SU-DHL-6 (cell line): ENCODE data around the gene COMMD3.

Experiments used
- EZH2phosphoT487 ChIP-seq: fragments of 200-600 bp; sonication (generic), shearing (Covaris generic); conservative IDR thresholded peaks from 2 replicates; pipeline ENCODE4 v1.6.1; 2018; ENCODE audit warnings: mild to moderate bottlenecking, antibody characterized with exemption, low read length, moderate library complexity, mixed read lengths
- TF ChIP-seq, protein P1 (sequence below): fragments of 200-600 bp; sonication (generic); IDR thresholded peaks from one replicate; pipeline ENCODE4 v1.5.1; 2017; ENCODE audit warnings: antibody characterized with exemption, mild to moderate bottlenecking, low read length, moderate library complexity; ENCODE audit not compliant: insufficient read depth, poor library complexity, severe bottlenecking

DNA sequence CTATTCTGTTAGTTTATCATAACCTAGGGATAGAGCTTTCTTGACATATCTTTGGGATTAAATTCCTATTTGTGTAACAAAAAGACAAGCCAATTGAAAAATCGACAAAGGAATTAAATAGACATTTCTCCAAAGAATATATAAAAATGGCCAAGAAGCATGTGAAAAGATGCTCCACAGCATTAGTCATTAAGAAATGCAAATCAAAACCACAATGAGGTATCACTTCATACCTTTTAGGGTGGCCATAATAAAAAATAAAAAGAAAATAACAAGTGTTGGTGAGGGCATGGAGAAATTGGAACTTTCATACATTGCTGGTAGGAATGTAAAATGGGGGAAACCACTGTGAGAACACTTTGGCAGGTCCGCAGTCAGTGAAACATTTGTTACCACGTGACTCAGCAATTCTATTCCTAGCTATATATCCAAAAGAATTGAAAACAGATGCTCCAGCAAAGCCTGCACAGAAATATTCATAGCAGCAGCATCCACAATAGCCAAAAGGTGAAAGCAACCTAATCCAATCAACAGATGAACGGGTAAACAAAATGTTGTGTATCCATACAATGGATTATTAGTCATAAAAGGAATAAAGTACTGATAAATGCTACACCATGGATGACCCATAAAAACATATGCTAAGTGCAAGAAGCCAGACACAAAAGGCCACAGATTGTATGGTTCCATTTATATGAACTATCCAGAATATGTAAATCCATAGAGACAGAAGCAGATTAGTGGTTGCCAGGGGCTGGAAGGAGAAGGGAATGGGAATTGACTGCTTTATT lies 49.7 kb downstream of the COMMD3 start:
- TF ChIP-seq, protein P1, sequence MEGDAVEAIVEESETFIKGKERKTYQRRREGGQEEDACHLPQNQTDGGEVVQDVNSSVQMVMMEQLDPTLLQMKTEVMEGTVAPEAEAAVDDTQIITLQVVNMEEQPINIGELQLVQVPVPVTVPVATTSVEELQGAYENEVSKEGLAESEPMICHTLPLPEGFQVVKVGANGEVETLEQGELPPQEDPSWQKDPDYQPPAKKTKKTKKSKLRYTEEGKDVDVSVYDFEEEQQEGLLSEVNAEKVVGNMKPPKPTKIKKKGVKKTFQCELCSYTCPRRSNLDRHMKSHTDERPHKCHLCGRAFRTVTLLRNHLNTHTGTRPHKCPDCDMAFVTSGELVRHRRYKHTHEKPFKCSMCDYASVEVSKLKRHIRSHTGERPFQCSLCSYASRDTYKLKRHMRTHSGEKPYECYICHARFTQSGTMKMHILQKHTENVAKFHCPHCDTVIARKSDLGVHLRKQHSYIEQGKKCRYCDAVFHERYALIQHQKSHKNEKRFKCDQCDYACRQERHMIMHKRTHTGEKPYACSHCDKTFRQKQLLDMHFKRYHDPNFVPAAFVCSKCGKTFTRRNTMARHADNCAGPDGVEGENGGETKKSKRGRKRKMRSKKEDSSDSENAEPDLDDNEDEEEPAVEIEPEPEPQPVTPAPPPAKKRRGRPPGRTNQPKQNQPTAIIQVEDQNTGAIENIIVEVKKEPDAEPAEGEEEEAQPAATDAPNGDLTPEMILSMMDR, result no peak
- no peak for TF ChIP-seq EZH2phosphoT487
